Keratinocyte (primary cell): ENCODE results near the gene CELSR1. TPM values are rescaled to one million over a fixed set of nuclear protein-coding genes. Genes with fewer than 3 reads are reported as not detected.

Experiments used
- DNase-seq: peaks from one replicate; pipeline ENCODE4 v3.0.0-alpha.2; 2011; ENCODE audit warnings: low read depth, missing footprints, low spot score
- FAIRE-seq: peaks from 2 replicates; lab custom pipeline; 2011; peaks lifted over from hg19 to GRCh38; lab: Jason Lieb, UNC
- H2AFZ ChIP-seq: 2 replicates; pipeline ENCODE4 v1.6.0; 2012; ENCODE audit warnings: low read length, control low read depth, inconsistent platforms; ENCODE audit not compliant: control insufficient read depth
- H3K27ac ChIP-seq: 2 replicates; pipeline ENCODE4 v1.5.1; 2011; ENCODE audit warnings: low read length; ENCODE audit not compliant: control insufficient read depth, insufficient read depth
- H3K27me3 ChIP-seq: 3 replicates; pipeline ENCODE4 v1.6.0; 2011; ENCODE audit warnings: low read length; ENCODE audit not compliant: control insufficient read depth, insufficient read depth; ENCODE audit errors: extremely low read depth
- H3K36me3 ChIP-seq, 2 experiments: 2 replicates in 1 of 2; 3 replicates in 1 of 2; pipeline ENCODE4 v1.5.1; 2011; ENCODE audit warnings: low read length in 2 of 2, mild to moderate bottlenecking in 1 of 2; ENCODE audit not compliant: control insufficient read depth in 2 of 2, insufficient read depth in 2 of 2; ENCODE audit errors: extremely low read depth in 1 of 2
- H3K4me1 ChIP-seq: 3 replicates; pipeline ENCODE4 v1.5.1; 2011; ENCODE audit warnings: low read length; ENCODE audit not compliant: control insufficient read depth, insufficient read depth; ENCODE audit errors: extremely low read depth
- H3K4me2 ChIP-seq: 3 replicates; pipeline ENCODE4 v1.6.0; 2011; ENCODE audit warnings: low read depth, low read length; ENCODE audit not compliant: control insufficient read depth, insufficient read depth; ENCODE audit errors: extremely low read depth
- H3K4me3 ChIP-seq, 3 experiments: fragments of 200-600 bp in 1 of 3; sonication (generic) in 1 of 3; 2 replicates in 2 of 3; 3 replicates in 1 of 3; pipeline ENCODE4 v1.5.1; 2011 to 2016; ENCODE audit warnings: low read length in 3 of 3, mild to moderate bottlenecking in 3 of 3, control low read depth in 2 of 3, inconsistent platforms in 1 of 3, low read depth in 1 of 3, mixed read lengths in 1 of 3, mixed run types in 1 of 3, moderate library complexity in 1 of 3; ENCODE audit not compliant: control insufficient read depth in 2 of 3, insufficient read depth in 2 of 3; ENCODE audit errors: extremely low read depth in 1 of 3
- H3K79me2 ChIP-seq: 2 replicates; pipeline ENCODE4 v1.6.0; 2012; ENCODE audit warnings: low read length; ENCODE audit not compliant: control insufficient read depth, insufficient read depth
- H3K9ac ChIP-seq: 3 replicates; pipeline ENCODE4 v1.6.0; 2011; ENCODE audit warnings: low read length; ENCODE audit not compliant: control insufficient read depth, insufficient read depth; ENCODE audit errors: extremely low read depth
- H3K9me1 ChIP-seq: 3 replicates; pipeline ENCODE4 v1.6.0; 2011; ENCODE audit warnings: low read length; ENCODE audit not compliant: control insufficient read depth, insufficient read depth; ENCODE audit errors: extremely low read depth
- H3K9me3 ChIP-seq: 2 replicates; pipeline ENCODE4 v1.5.1; 2012; ENCODE audit warnings: low read depth, low read length; ENCODE audit not compliant: control insufficient read depth
- H4K20me1 ChIP-seq: 3 replicates; pipeline ENCODE4 v1.6.0; 2011; ENCODE audit warnings: low read length; ENCODE audit not compliant: control insufficient read depth, insufficient read depth; ENCODE audit errors: extremely low read depth
- EZH2 ChIP-seq: IDR thresholded peaks from one replicate; pipeline ENCODE4 v1.6.1; 2012; ENCODE audit warnings: inconsistent platforms, mild to moderate bottlenecking, low read length, moderate library complexity
- dilution Hi-C: fragments of 300-500 bp; cut with MboI; formaldehyde crosslinking; loops from one replicate; pipeline ENCODE4 v1.7.0; 2020; ENCODE audit warnings: low sequenced_read_pairs; ENCODE audit not compliant: extremely low pct_ligation_motif_present
- polyA plus RNA-seq, 5 experiments: library from polyadenylated mRNA; depleted of rRNA in 3 of 5; stranded (reverse) in 3 of 5; stranded (forward) in 1 of 5; unstranded in 1 of 5; fragments of >200 nt; gene quantifications; 1 replicate in 1 of 5; 2 replicates in 3 of 5; 3 replicates in 1 of 5; pipeline versions ENCODE4 v1.2.1 to v1.2.3, GENCODE V29; 2011 to 2012; ENCODE audit warnings: missing spikeins in 2 of 5, low read depth in 1 of 5, low replicate concordance in 1 of 5
- TF ChIP-seq, protein P1 (sequence below), 3 experiments: IDR thresholded peaks in 1 of 3; conservative IDR thresholded peaks in 1 of 3; optimal IDR thresholded peaks in 1 of 3; 2 replicates in 2 of 3; 3 replicates in 1 of 3; pipeline versions ENCODE3 to v1.5.1; 2011; ENCODE audit warnings: low read length in 3 of 3, mild to moderate bottlenecking in 3 of 3, moderate library complexity in 2 of 3, control low read depth in 1 of 3, inconsistent platforms in 1 of 3; ENCODE audit not compliant: insufficient read depth in 2 of 3; ENCODE audit errors: extremely low read depth in 1 of 3

Gene CELSR1
- polyA plus RNA-seq, 1 donor (not counting 4 experiments of a cell fraction or from before 2014, with no cell fraction given), result 16.1 TPM

DNA sequence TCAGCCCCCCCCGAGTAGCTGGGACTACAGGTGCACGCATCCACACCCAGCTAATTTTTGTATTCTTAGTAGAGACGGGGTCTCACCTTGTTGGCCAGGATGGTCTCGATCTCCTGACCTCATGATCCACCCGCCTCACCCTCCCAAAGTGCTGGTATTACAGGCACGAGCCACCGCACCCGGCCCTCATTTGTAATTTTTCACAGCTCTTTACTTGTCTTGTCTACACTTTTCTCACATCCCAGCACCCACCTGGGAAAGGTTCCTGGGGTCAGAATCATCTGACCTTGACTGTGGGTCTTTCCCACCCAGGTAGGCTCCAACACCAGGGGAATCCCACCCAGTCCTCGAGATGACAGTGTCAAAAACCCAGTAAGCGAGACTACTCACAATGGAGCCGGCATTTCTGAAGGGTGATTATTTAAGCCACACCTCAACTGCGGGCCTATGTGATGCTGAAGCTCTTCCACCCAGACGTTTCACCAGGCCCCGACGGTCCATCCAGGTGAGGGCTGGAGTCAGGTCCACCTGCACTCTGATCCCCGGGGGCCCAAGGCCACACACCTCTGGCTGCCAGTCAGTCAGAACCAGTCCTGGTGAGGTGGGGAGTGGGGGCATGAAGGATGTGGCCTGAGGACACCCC is 23.4 kb downstream of the CELSR1 start:
- H2AFZ ChIP-seq, result peak overlapping the region; percentile 25
- dilution Hi-C loops, result no loop called here
- peaks cover 2% of the 10 kb centered on the region for H3K9me1 ChIP-seq
- H3K36me3 ChIP-seq, result peaks cover 10 to 15% of the 10 kb centered on the region in 2 experiments
- no peak for DNase-seq
- H3K9me3 ChIP-seq, result no peaks in the 10 kb centered on the region
- H3K9ac ChIP-seq, result peak overlapping the region; percentile 83
- H4K20me1 ChIP-seq, result no peaks in the 10 kb centered on the region
- H3K4me1 ChIP-seq, result peaks cover 38% of the 10 kb centered on the region
- FAIRE-seq, result peak; percentile 29
- no peak for TF ChIP-seq EZH2
- TF ChIP-seq, protein P1, sequence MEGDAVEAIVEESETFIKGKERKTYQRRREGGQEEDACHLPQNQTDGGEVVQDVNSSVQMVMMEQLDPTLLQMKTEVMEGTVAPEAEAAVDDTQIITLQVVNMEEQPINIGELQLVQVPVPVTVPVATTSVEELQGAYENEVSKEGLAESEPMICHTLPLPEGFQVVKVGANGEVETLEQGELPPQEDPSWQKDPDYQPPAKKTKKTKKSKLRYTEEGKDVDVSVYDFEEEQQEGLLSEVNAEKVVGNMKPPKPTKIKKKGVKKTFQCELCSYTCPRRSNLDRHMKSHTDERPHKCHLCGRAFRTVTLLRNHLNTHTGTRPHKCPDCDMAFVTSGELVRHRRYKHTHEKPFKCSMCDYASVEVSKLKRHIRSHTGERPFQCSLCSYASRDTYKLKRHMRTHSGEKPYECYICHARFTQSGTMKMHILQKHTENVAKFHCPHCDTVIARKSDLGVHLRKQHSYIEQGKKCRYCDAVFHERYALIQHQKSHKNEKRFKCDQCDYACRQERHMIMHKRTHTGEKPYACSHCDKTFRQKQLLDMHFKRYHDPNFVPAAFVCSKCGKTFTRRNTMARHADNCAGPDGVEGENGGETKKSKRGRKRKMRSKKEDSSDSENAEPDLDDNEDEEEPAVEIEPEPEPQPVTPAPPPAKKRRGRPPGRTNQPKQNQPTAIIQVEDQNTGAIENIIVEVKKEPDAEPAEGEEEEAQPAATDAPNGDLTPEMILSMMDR (optimal IDR thresholded peaks at IDR 0.05 in 1 of 3, IDR thresholded peaks at IDR 0.05 in 1 of 3, conservative IDR thresholded peaks at IDR 0.05 in 1 of 3; ENCODE audit: extremely low read depth in 1 of 3, insufficient read depth in 2 of 3, low read length in 3 of 3), result no peak
- peak overlapping the region; percentile 97 for H3K27ac ChIP-seq
- H3K4me2 ChIP-seq, result peak overlapping the region; percentile 89
- no peaks in the 10 kb centered on the region for H3K27me3 ChIP-seq
- peak overlapping the region; percentile 26 to 52 (median 39) for H3K4me3 ChIP-seq
- peaks cover 45% of the 10 kb centered on the region for H3K79me2 ChIP-seq

- peaks cover 46% of the 10 kb centered on the region for H3K79me2 ChIP-seq
- DNase-seq (no peak), FAIRE-seq (no peak)
- H3K36me3 ChIP-seq, result peaks cover 8 to 10% of the 10 kb centered on the region in 2 experiments
- H4K20me1 ChIP-seq, result no peaks in the 10 kb centered on the region
- H3K9ac ChIP-seq, result no peak overlapping the region
- dilution Hi-C loops, result no loop called here
- no peak overlapping the region for H3K4me2 ChIP-seq
- peaks cover 39% of the 10 kb centered on the region for H3K4me1 ChIP-seq
- no peak overlapping the region for H3K27ac ChIP-seq
- no peaks in the 10 kb centered on the region for H3K9me3 ChIP-seq
- H3K4me3 ChIP-seq, result no peak overlapping the region
- no peaks in the 10 kb centered on the region for H3K27me3 ChIP-seq
- H2AFZ ChIP-seq, result no peak overlapping the region
- TF ChIP-seq, protein P1 (optimal IDR thresholded peaks at IDR 0.05 in 1 of 3, IDR thresholded peaks at IDR 0.05 in 1 of 3, conservative IDR thresholded peaks at IDR 0.05 in 1 of 3; ENCODE audit: extremely low read depth in 1 of 3, insufficient read depth in 2 of 3, low read length in 3 of 3), result no peak
- TF ChIP-seq EZH2, result no peak
- H3K9me1 ChIP-seq, result peaks cover 2% of the 10 kb centered on the region
These were observed 24.7 kb downstream of the CELSR1 start for GRCh38 chr22:46512683-46513082.
